Liver (tissue), 9 donors: ENCODE data around the gene FNTB. TPM values are rescaled to one million over a fixed set of nuclear protein-coding genes. Genes with fewer than 3 reads are reported as not detected.
A peak's percentile ranks its signal among the peaks of the same experiment; 100 is the strongest.

ENCODE experiments used
- DNase-seq: peaks from one replicate; pipeline ENCODE4 v3.0.0-alpha.2; 2017; ENCODE audit warnings: low spot score
- H3K27ac ChIP-seq, 2 donors: one replicate each; pipeline ENCODE4 v1.7.0; 2013; ENCODE audit warnings: inconsistent platforms in 2 of 2, low read length in 2 of 2, control low read depth in 1 of 2, low read depth in 1 of 2, mild to moderate bottlenecking in 1 of 2
- H3K27me3 ChIP-seq, 4 donors: one replicate each; pipeline versions ENCODE4 v1.6.1 to v1.7.0; 2013; ENCODE audit warnings: low read length in 3 of 4, inconsistent platforms in 1 of 4, mild to moderate bottlenecking in 1 of 4, moderate library complexity in 1 of 4; ENCODE audit not compliant: control insufficient read depth in 4 of 4, insufficient read depth in 4 of 4
- H3K36me3 ChIP-seq, 4 donors: one replicate each; pipeline versions ENCODE4 v1.6.1 to v1.7.0; 2013; ENCODE audit warnings: low read length in 3 of 4, mild to moderate bottlenecking in 3 of 4, low read depth in 1 of 4, moderate library complexity in 1 of 4; ENCODE audit not compliant: control insufficient read depth in 4 of 4, insufficient read depth in 3 of 4
- H3K4me1 ChIP-seq, 4 donors: one replicate each; pipeline versions ENCODE4 v1.6.1 to v1.7.0; 2013; ENCODE audit warnings: low read length in 3 of 4, mild to moderate bottlenecking in 3 of 4, moderate library complexity in 1 of 4; ENCODE audit not compliant: control insufficient read depth in 4 of 4, insufficient read depth in 4 of 4
- H3K4me3 ChIP-seq, 3 donors: one replicate each; pipeline versions ENCODE4 v1.6.1 to v1.7.0; 2013; ENCODE audit warnings: low read length in 3 of 3, control low read depth in 1 of 3, low read depth in 1 of 3, mild to moderate bottlenecking in 1 of 3
- H3K9ac ChIP-seq, 2 donors: one replicate each; pipeline ENCODE4 v1.7.0; 2013; ENCODE audit warnings: low read length in 2 of 2, mild to moderate bottlenecking in 2 of 2, moderate library complexity in 2 of 2, control low read depth in 1 of 2, low read depth in 1 of 2
- H3K9me3 ChIP-seq, 4 donors: one replicate each; pipeline versions ENCODE4 v1.6.1 to v1.7.0; 2013; ENCODE audit warnings: low read length in 3 of 4; ENCODE audit not compliant: control insufficient read depth in 4 of 4
- ATF3 ChIP-seq: IDR thresholded peaks from 2 replicates; pipeline ENCODE4 v1.6.1; 2016; ENCODE audit warnings: antibody characterized with exemption
- EGR1 ChIP-seq, 2 donors: IDR thresholded peaks; 2 replicates each; pipeline ENCODE4 v1.6.1; 2016 to 2018; ENCODE audit warnings: antibody characterized with exemption in 2 of 2, low read depth in 2 of 2
- FOXA1 ChIP-seq: IDR thresholded peaks from 2 replicates; pipeline ENCODE4 v1.6.1; 2016; ENCODE audit warnings: antibody characterized with exemption
- GABPA ChIP-seq, 2 donors: IDR thresholded peaks in 1 of 2; conservative IDR thresholded peaks in 1 of 2; 2 replicates each; pipeline ENCODE4 v1.6.1; 2016; ENCODE audit warnings: antibody characterized with exemption in 2 of 2, mild to moderate bottlenecking in 1 of 2, moderate library complexity in 1 of 2
- HNF4A ChIP-seq, 2 donors: conservative IDR thresholded peaks; 2 replicates each; pipeline ENCODE4 v1.6.1; 2016; ENCODE audit warnings: antibody characterized with exemption in 2 of 2, mild to moderate bottlenecking in 2 of 2
- HNF4G ChIP-seq: IDR thresholded peaks from 2 replicates; pipeline ENCODE4 v1.6.1; 2016; ENCODE audit warnings: antibody characterized with exemption
- JUND ChIP-seq, 2 donors: IDR thresholded peaks; 2 replicates each; pipeline ENCODE4 v1.6.1; 2016; ENCODE audit warnings: antibody characterized with exemption in 2 of 2
- RAD21 ChIP-seq, 2 donors: IDR thresholded peaks; 2 replicates each; pipeline ENCODE4 v1.6.1; 2016; ENCODE audit warnings: antibody characterized with exemption in 2 of 2, mild to moderate bottlenecking in 2 of 2
- REST ChIP-seq: IDR thresholded peaks from 2 replicates; pipeline ENCODE4 v1.6.1; 2016; ENCODE audit warnings: antibody characterized with exemption, mild to moderate bottlenecking
- RXRA ChIP-seq, 2 donors: IDR thresholded peaks; 2 replicates each; pipeline ENCODE4 v1.6.1; 2017 to 2018; ENCODE audit warnings: antibody characterized with exemption in 2 of 2, mild to moderate bottlenecking in 1 of 2
- SP1 ChIP-seq: IDR thresholded peaks from 2 replicates; pipeline ENCODE4 v1.6.1; 2018; ENCODE audit warnings: antibody characterized with exemption, mild to moderate bottlenecking
- TAF1 ChIP-seq: conservative IDR thresholded peaks from 2 replicates; pipeline ENCODE4 v1.6.1; 2016; ENCODE audit warnings: antibody characterized with exemption, mild to moderate bottlenecking
- WGBS: extraction: QIAGEN DNeasy Blood & Tissue Kit; methylation state at CpG from one replicate; pipeline ENCODE4 v1.1.7; 2013; 5-methylcytosine and 5-hydroxymethylcytosine counted together
- polyA plus RNA-seq, 2 donors: library from polyadenylated mRNA; stranded (reverse) in 1 of 2; unstranded in 1 of 2; fragments of 200-250 nt in 1 of 2; fragments of >200 nt in 1 of 2; fragmentation: Nextera tagmentation in 1 of 2; extraction: Ambion mirVana in 1 of 2; gene quantifications; one replicate each; pipeline versions ENCODE4 v1.2.1 to v1.2.3, GENCODE V29; 2013 to 2015
- total RNA-seq, 2 donors: library from RNA; depleted of rRNA; stranded (reverse); fragments of >200 nt; gene quantifications; one replicate each; pipeline ENCODE4 v1.2.3, GENCODE V29; 2014
- donor health status: healthy.
- donor health status: healthy.
- donor health status: healthy.
- donor health status: healthy.
- donor health status: healthy.

The FNTB gene
- total and polyA plus RNA-seq, 4 donors = 6.3 to 17.2 (median 9.0) TPM

- no peaks in the 10 kb centered on the region for H3K36me3 ChIP-seq
- H3K9ac ChIP-seq = no peak overlapping the region
- DNase-seq = peak; percentile 19
- H3K4me1 ChIP-seq = peaks cover 25 to 60% (median 48%) of the 10 kb centered on the region in 4 donors
- H3K9me3 ChIP-seq = no peaks in the 10 kb centered on the region
- H3K27ac ChIP-seq = no peak overlapping the region
- WGBS = 94% methylated on average over 12 of the region's 12 CpGs
- TF ChIP-seq JUND (IDR thresholded peaks at IDR 0.05) = no peak
- no peak for TF ChIP-seq HNF4A (conservative IDR thresholded peaks at IDR 0.05)
- H3K27me3 ChIP-seq = no peaks in the 10 kb centered on the region
- H3K4me3 ChIP-seq = no peak overlapping the region
Observed at GRCh38 chr14:64945431-64946178, 41.1 kb upstream of the FNTB start.

GRCh38 chr14:64946310-64947045, 40.2 kb upstream of the FNTB start:
- H3K4me3 ChIP-seq = no peak overlapping the region
- H3K9me3 ChIP-seq = no peaks in the 10 kb centered on the region
- no peak overlapping the region for H3K9ac ChIP-seq
- peak; percentile 12 for DNase-seq
- WGBS = 87% methylated on average over 6 of the region's 6 CpGs
- H3K4me1 ChIP-seq = peaks cover 25 to 52% (median 42%) of the 10 kb centered on the region in 4 donors
- H3K27me3 ChIP-seq = no peaks in the 10 kb centered on the region
- H3K27ac ChIP-seq = no peak overlapping the region
- no peak for TF ChIP-seq GABPA (IDR thresholded peaks at IDR 0.05 in 1 of 2, conservative IDR thresholded peaks at IDR 0.05 in 1 of 2)
- no peak for TF ChIP-seq FOXA1
- no peak for TF ChIP-seq HNF4G
- no peak for TF ChIP-seq EGR1 (IDR thresholded peaks at IDR 0.05; ENCODE audit: low read depth in 2 of 2)
- no peak for TF ChIP-seq RAD21 (IDR thresholded peaks at IDR 0.05)
- no peak for TF ChIP-seq RXRA (IDR thresholded peaks at IDR 0.05)
- no peak for TF ChIP-seq SP1
- no peak for TF ChIP-seq REST
- TF ChIP-seq TAF1 = no peak
- no peak for TF ChIP-seq ATF3
- H3K36me3 ChIP-seq = no peaks in the 10 kb centered on the region
